SJCRH30 (cell line): Measurements from ENCODE around the gene PDIA4. TPM values are rescaled to one million over a fixed set of nuclear protein-coding genes. Genes with fewer than 3 reads are reported as not detected.
A peak's percentile ranks its signal among the peaks of the same experiment; 100 is the strongest.
"Not testable (repeated sequence)": the region's sequence is repeated elsewhere in the genome, so short reads cannot be mapped to it uniquely, and the experiment has no call there.

ENCODE experiments used
- DNase-seq, 2 experiments: peaks; one replicate each; pipeline ENCODE4 v3.0.0-alpha.2; 2015 to 2020
- H3K27ac ChIP-seq: fragments of 250-450 bp; sonication (Bioruptor Pico); 2 replicates; pipeline ENCODE4 v1.5.1; 2020; ENCODE audit warnings: mild to moderate bottlenecking, moderate library complexity
- H3K27me3 ChIP-seq: fragments of 250-450 bp; sonication (Bioruptor Pico); 2 replicates; pipeline ENCODE4 v1.5.1; 2020; ENCODE audit warnings: mild to moderate bottlenecking, moderate library complexity
- H3K36me3 ChIP-seq: fragments of 250-450 bp; sonication (Bioruptor Pico); 2 replicates; pipeline ENCODE4 v1.5.1; 2020; ENCODE audit warnings: mild to moderate bottlenecking, moderate library complexity
- H3K4me1 ChIP-seq: fragments of 250-450 bp; sonication (Bioruptor Pico); 2 replicates; pipeline ENCODE4 v1.5.1; 2020; ENCODE audit warnings: mild to moderate bottlenecking, moderate library complexity
- H3K4me3 ChIP-seq: fragments of 250-450 bp; sonication (Bioruptor Pico); 2 replicates; pipeline ENCODE4 v1.5.1; 2020; ENCODE audit warnings: mild to moderate bottlenecking, moderate library complexity
- H3K9me3 ChIP-seq: fragments of 250-450 bp; sonication (Bioruptor Pico); replicated peaks from 2 replicates; pipeline ENCODE4 v1.5.1; 2020; ENCODE audit warnings: mild to moderate bottlenecking, moderate library complexity
- total RNA-seq: library from RNA; depleted of rRNA; stranded (reverse); fragments of >200 nt; shearing (Covaris generic); gene quantifications from 2 replicates; pipeline ENCODE4 v1.2.3, GENCODE V29; 2014

The PDIA4 gene
- total RNA-seq, 1 experiment from 2014 or later = 222 TPM

- peaks cover 4% of the 10 kb centered on the region; the same call in 1 of the 2 replicates for H3K27me3 ChIP-seq
- no peaks in the 10 kb centered on the region for H3K9me3 ChIP-seq
- H3K4me3 ChIP-seq = no peak overlapping the region
- no peaks in the 10 kb centered on the region for H3K36me3 ChIP-seq
- no peak overlapping the region for H3K27ac ChIP-seq
- no peak for DNase-seq
- no peaks in the 10 kb centered on the region for H3K4me1 ChIP-seq
Observed at GRCh38 chr7:149053384-149053783, 25.1 kb upstream of the PDIA4 start.

DNA sequence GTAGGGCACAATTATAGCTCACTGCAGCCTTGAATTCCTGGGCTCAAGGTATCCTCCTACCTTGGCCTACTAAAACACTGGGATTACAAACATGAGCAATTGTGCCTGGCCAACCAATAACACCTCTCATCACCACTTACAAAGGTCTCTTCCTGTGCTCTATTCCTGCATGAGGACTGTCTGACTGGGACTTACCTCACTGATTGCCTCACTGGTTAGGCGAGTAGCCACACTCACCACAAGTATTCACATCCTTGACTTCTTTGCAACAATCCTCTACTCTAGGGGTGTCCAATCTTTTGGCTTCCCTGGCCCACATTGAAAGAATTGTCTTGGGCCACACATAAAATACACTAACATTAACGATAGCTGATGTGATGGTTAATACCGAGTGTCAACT, 22.6 kb upstream of the PDIA4 start:
- Histone ChIP-seq H3K27ac (no peak overlapping the region), H3K27me3 (peaks cover 4% of the 10 kb centered on the region; the same call in 1 of the 2 replicates), H3K4me1 (no peaks in the 10 kb centered on the region), H3K36me3 (no peaks in the 10 kb centered on the region), H3K9me3 (no peaks in the 10 kb centered on the region), H3K4me3 (no peak overlapping the region)
- no peak for DNase-seq

GRCh38 chr7:149048805-149049204, 20.5 kb upstream of the PDIA4 start:
- H3K36me3 ChIP-seq = no peaks in the 10 kb centered on the region
- H3K4me3 ChIP-seq = no peak overlapping the region
- peaks cover 4% of the 10 kb centered on the region; the same call in 1 of the 2 replicates for H3K27me3 ChIP-seq
- H3K4me1 ChIP-seq = no peaks in the 10 kb centered on the region
- DNase-seq = no peak
- H3K27ac ChIP-seq = no peak overlapping the region
- no peaks in the 10 kb centered on the region for H3K9me3 ChIP-seq

DNA sequence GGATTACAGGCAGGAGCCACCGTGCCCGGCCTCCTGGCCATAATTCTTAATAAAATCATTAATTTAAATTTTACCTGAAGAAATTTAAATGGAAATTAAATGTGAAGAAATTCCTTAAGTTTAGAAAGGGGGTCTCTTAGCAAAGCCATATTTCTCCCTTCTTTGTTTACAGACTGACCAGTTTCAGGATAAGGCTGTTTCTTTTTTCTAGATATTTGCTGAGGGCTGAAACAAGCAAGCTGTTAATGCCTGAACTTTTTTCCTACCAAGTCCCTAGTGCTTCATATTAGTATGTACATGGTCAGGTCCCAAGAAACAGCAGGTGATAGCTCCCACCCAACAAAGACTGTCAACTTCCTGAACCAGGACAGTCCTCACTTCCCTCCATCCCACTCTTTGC, 18.1 kb upstream of the PDIA4 start:
- H3K9me3 ChIP-seq = no peaks in the 10 kb centered on the region
- no peak overlapping the region for H3K27ac ChIP-seq
- no peaks in the 10 kb centered on the region for H3K36me3 ChIP-seq
- DNase-seq = no peak
- no peak overlapping the region for H3K4me3 ChIP-seq
- no peaks in the 10 kb centered on the region for H3K4me1 ChIP-seq
- no peaks in the 10 kb centered on the region for H3K27me3 ChIP-seq

- Histone ChIP-seq H3K4me3 (no peak overlapping the region), H3K27ac (no peak overlapping the region), H3K36me3 (no peaks in the 10 kb centered on the region), H3K9me3 (no peaks in the 10 kb centered on the region), H3K4me1 (no peaks in the 10 kb centered on the region), H3K27me3 (no peaks in the 10 kb centered on the region)
- DNase-seq = no peak
Observed at GRCh38 chr7:149043936-149044335, 15.6 kb upstream of the PDIA4 start.

- no peaks in the 10 kb centered on the region for H3K36me3 ChIP-seq
- H3K27me3 ChIP-seq = no peaks in the 10 kb centered on the region
- no peaks in the 10 kb centered on the region for H3K9me3 ChIP-seq
- no peaks in the 10 kb centered on the region for H3K4me1 ChIP-seq
- no peak overlapping the region for H3K4me3 ChIP-seq
- DNase-seq = no peak
- H3K27ac ChIP-seq = no peak overlapping the region
Observed at GRCh38 chr7:149041350-149041749, 13.0 kb upstream of the PDIA4 start.

GRCh38 chr7:149038641-149039040, 10.3 kb upstream of the PDIA4 start:
- not testable (repeated sequence) for H3K27me3 ChIP-seq, H3K4me3 ChIP-seq, H3K9me3 ChIP-seq, H3K36me3 ChIP-seq, DNase-seq, H3K4me1 ChIP-seq, H3K27ac ChIP-seq

- H3K36me3 ChIP-seq = no peaks in the 10 kb centered on the region
- H3K27me3 ChIP-seq = 0 out of 2 replicates have a peak, but pooled peaks cover 3% of the 10 kb centered on the region
- H3K4me3 ChIP-seq = no peak overlapping the region
- H3K9me3 ChIP-seq = no peaks in the 10 kb centered on the region; the same call in 1 of the 2 replicates
- H3K27ac ChIP-seq = no peak overlapping the region
- no peak for DNase-seq
- H3K4me1 ChIP-seq = no peaks in the 10 kb centered on the region
Observed at GRCh38 chr7:149036676-149037075, 8.4 kb upstream of the PDIA4 start.

DNA sequence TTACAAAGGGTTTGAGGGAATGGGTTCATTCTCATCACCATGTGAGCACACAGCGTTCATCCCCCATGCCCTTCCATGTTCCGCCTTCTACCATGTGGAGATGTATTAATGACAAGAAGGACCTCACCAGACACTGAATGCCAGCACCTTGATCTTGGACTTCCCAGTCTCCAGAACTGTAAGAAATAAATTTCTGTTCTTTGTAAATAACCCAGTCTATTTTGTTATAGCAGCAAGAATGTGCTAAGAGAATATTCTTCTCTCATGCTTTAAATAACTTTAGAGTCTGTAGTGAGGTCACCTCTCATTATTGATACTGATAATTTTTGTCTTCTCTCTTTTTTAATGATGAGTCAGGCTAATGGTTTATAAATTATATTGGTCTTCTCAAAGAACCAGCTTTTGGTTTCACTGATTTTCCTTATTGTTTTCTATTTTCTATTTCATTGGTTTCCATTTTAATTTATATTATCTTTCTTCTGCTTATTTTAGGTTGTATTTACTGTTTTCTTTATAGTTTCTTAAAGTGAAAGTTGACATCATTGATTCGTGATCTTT, 3.1 kb upstream of the PDIA4 start:
- Histone ChIP-seq H3K27me3 (0 out of 2 replicates have a peak, but pooled peaks cover 3% of the 10 kb centered on the region), H3K27ac (no peak overlapping the region), H3K4me1 (no peaks in the 10 kb centered on the region), H3K9me3 (no peaks in the 10 kb centered on the region; the same call in 1 of the 2 replicates), H3K36me3 (no peaks in the 10 kb centered on the region), H3K4me3 (no peak overlapping the region)
- DNase-seq = no peak

DNA sequence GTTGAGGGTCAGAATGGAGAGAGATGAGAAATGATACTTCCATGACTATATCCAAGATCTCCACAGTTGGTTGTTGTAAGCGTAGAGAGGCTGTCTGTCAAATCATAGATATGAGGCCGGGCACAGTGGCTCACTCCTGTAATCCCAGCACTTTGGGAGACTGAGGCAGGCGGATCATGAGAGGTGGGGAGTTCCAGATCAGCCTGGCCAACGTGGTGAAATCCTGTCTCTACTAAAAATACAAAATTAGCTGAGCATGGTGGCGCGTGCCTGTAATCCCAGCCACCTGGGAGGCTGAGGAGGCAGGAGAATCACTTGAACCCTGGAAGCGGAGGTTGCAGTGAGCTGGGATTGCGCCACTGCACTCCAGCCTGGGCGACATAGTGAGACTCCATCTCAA, 2.1 kb upstream of the PDIA4 start:
- DNase-seq, H3K36me3 ChIP-seq, H3K4me3 ChIP-seq, H3K4me1 ChIP-seq, H3K9me3 ChIP-seq, H3K27ac ChIP-seq, H3K27me3 ChIP-seq: not testable (repeated sequence)

DNA sequence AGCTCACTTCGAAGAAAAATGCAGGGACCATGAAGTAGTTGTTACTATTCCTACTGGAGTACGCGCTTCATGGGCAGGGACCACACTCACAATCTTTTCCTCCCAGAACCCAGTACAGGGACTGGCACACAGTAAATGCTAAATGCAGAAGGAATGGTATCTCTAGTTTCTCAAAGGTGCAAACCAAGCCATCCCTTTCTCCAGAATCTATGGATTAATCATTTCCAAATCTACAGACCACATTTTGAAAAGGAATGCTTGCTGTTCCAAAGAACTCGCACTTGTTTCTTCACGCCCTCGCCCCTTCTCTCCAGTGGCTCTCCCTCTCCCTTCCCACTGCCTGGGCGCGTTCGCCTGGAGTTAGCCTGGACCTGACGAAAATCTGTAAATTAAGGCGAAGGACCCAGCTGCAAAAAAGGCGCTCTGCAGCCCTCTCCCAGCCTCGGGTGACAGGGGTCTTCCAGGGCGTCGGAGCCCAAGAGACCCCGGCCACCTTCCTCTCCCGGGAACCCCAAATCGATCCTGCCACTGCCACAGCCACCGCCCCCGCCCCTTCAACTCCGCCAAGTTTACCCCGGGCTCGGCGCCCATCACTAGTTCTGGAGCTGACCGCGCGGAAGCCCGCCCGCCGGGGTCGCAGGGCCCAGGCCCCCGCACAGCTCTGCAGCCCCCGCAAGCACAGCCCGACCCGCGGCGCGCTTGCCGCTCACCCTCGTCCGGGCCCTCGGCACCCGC, 527 bp downstream of the PDIA4 start:
- Histone ChIP-seq H3K4me3 (peak overlapping the region; percentile 85), H3K27ac (peak overlapping the region; percentile 63), H3K27me3 (no peaks in the 10 kb centered on the region), H3K4me1 (no peaks in the 10 kb centered on the region), H3K36me3 (no peaks in the 10 kb centered on the region), H3K9me3 (no peaks in the 10 kb centered on the region)
- DNase-seq = peak in 1 of 2 experiments; percentile 41

DNA sequence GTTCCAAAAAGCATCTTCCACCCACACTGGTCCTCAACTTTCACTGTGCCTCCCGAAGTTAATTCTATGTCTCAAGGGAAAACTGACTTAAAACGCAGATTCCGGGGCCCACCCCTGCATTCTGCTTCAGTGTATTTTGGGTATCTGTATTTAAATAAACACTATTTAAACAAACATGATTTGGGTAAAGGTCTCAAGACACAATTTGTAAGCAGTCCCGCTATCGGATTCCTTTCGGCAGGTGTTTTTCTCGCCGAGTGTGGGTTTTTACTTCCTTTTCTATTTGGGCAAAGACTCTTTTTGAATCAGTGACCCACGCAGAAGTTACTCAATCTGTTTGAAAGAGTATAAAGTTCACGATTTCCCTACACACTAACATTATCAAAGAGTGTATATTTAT, 1.2 kb downstream of the PDIA4 start:
- Histone ChIP-seq H3K4me1 (no peaks in the 10 kb centered on the region), H3K27ac (no peak overlapping the region), H3K9me3 (no peaks in the 10 kb centered on the region), H3K27me3 (no peaks in the 10 kb centered on the region), H3K36me3 (no peaks in the 10 kb centered on the region), H3K4me3 (peak overlapping the region; percentile 85)
- no peak for DNase-seq

DNA sequence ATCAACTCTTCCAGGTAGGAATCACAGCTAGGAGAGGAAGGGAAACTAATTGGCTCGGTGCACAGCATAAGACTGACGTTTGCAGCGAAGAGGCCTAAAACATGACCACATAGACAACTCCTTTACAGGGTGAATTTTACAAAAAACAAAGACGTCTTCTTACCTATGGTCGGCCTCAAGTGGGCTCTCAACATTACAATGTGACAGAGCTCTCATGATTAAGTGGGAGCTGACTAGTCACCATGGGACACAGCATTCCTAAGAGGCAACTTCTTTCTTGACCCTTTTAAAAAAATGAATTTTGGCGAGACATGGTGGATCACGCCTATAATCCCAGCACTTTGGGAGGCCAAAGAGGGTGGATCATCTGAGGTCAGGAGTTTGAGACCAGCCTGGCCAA, 4.6 kb downstream of the PDIA4 start:
- Histone ChIP-seq H3K27me3 (no peaks in the 10 kb centered on the region), H3K4me1 (no peaks in the 10 kb centered on the region), H3K36me3 (peaks cover 22% of the 10 kb centered on the region), H3K9me3 (no peaks in the 10 kb centered on the region), H3K4me3 (no peak overlapping the region), H3K27ac (no peak overlapping the region)
- DNase-seq = no peak

DNA sequence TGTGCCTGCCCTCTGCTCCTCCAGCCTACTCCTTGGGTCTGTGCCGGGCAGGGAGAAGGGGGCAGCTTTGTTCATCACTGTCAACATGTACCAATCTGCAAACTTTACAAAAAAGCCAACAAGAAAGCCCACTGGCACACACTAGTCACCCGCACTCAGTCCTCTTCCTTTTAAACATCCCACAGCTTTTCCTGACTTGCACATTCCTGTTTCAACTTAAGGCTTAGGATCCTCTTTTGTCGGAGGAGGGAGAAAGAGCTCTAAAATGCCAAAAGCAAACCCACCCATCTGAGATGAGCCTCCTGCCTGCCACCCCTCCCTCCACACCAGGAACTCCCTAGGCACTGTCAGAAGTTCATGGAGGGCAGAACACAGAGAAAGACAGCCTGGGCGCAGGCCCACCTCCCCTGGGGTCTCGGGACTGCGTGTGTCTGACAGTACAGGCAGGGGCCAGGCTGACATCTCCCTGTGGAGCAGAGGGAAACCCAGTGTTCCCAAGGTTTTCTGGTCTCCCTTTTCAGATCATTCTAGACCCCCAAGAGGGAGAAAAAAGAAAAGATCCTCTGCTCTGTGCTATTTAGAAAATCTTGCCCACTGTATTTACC, 5.4 kb downstream of the PDIA4 start:
- Histone ChIP-seq H3K27me3 (no peaks in the 10 kb centered on the region), H3K9me3 (no peaks in the 10 kb centered on the region), H3K4me3 (no peak overlapping the region), H3K4me1 (no peaks in the 10 kb centered on the region; the same call in 1 of the 2 replicates), H3K36me3 (peaks cover 24% of the 10 kb centered on the region), H3K27ac (no peak overlapping the region)
- no peak for DNase-seq

GRCh38 chr7:149021725-149022062, 6.6 kb downstream of the PDIA4 start:
- DNase-seq = no peak
- Histone ChIP-seq H3K9me3 (no peaks in the 10 kb centered on the region), H3K4me1 (no peaks in the 10 kb centered on the region; the same call in 1 of the 2 replicates), H3K27ac (no peak overlapping the region), H3K36me3 (peaks cover 31% of the 10 kb centered on the region), H3K4me3 (no peak overlapping the region), H3K27me3 (no peaks in the 10 kb centered on the region)
